Endothelial cell of hepatic sinusoid (primary cell): ENCODE measurements around the gene TPRA1.

ENCODE experiments used
- in situ Hi-C: cut with HindIII; loops from 2 replicates; pipeline ENCODE4 v1.10.0; 2017; ENCODE audit warnings: low sequenced_read_pairs

Gene TPRA1

GRCh38 chr3:127568586-127568985, 21.9 kb downstream of the TPRA1 start:
- in situ Hi-C loops, result no loop called here

GRCh38 chr3:127566833-127567232, 23.7 kb downstream of the TPRA1 start:
- in situ Hi-C loops, result no loop called here

- in situ Hi-C loops, result no loop called here
Observed at GRCh38 chr3:127565711-127566110, 24.8 kb downstream of the TPRA1 start.

- in situ Hi-C loops, result no loop called here
Observed at GRCh38 chr3:127560051-127560787, 30.3 kb downstream of the TPRA1 start.

- in situ Hi-C loops, result no loop called here
Observed at GRCh38 chr3:127556565-127556964, 34.0 kb downstream of the TPRA1 start.

- in situ Hi-C loops, result no loop called here
Observed at GRCh38 chr3:127555108-127555507, 35.4 kb downstream of the TPRA1 start.

- in situ Hi-C loops, result no loop called here
Observed at GRCh38 chr3:127552038-127552437, 38.5 kb downstream of the TPRA1 start.

GRCh38 chr3:127551178-127551577, 39.4 kb downstream of the TPRA1 start:
- in situ Hi-C loops, result no loop called here

GRCh38 chr3:127550468-127551157, 39.9 kb downstream of the TPRA1 start:
- in situ Hi-C loops, result no loop called here

- in situ Hi-C loops, result loop anchor here (5.0 kb wide), 3 partner anchors 43 to 98 kb away; no protein-coding TSS in a partner anchor
Observed at GRCh38 chr3:127549826-127550467, 40.6 kb downstream of the TPRA1 start.

- in situ Hi-C loops, result loop anchor here (5.0 kb wide), 3 partner anchors 41 to 99 kb away; no protein-coding TSS in a partner anchor
Observed at GRCh38 chr3:127547761-127548605, 42.5 kb downstream of the TPRA1 start.

GRCh38 chr3:127546970-127547733, 43.4 kb downstream of the TPRA1 start:
- in situ Hi-C loops, result loop anchor here (5.0 kb wide), 3 partner anchors 40 to 100 kb away; no protein-coding TSS in a partner anchor

- in situ Hi-C loops, result loop anchor here (5.0 kb wide), 3 partner anchors 39 to 101 kb away; no protein-coding TSS in a partner anchor
Observed at GRCh38 chr3:127546554-127546953, 44.0 kb downstream of the TPRA1 start.

GRCh38 chr3:127545711-127546457, 44.6 kb downstream of the TPRA1 start:
- in situ Hi-C loops, result loop anchor here (5.0 kb wide), 3 partner anchors 39 to 101 kb away; no protein-coding TSS in a partner anchor

- in situ Hi-C loops, result loop anchor here (5.0 kb wide), 3 partner anchors 38 to 102 kb away; no protein-coding TSS in a partner anchor
Observed at GRCh38 chr3:127545216-127545615, 45.3 kb downstream of the TPRA1 start.

GRCh38 chr3:127544803-127545201, 45.7 kb downstream of the TPRA1 start:
- in situ Hi-C loops, result loop anchor here (5.0 kb wide), 3 partner anchors 38 to 102 kb away; no protein-coding TSS in a partner anchor

GRCh38 chr3:127544192-127544802, 46.2 kb downstream of the TPRA1 start:
- in situ Hi-C loops, result no loop called here

- in situ Hi-C loops, result no loop called here
Observed at GRCh38 chr3:127543441-127543840, 47.1 kb downstream of the TPRA1 start.
